Measurements from ENCODE around the gene YWHAQ.
"Not testable (repeated sequence)": the region's sequence is repeated elsewhere in the genome, so short reads cannot be mapped to it uniquely, and the experiment has no call there.

The YWHAQ gene

DNA sequence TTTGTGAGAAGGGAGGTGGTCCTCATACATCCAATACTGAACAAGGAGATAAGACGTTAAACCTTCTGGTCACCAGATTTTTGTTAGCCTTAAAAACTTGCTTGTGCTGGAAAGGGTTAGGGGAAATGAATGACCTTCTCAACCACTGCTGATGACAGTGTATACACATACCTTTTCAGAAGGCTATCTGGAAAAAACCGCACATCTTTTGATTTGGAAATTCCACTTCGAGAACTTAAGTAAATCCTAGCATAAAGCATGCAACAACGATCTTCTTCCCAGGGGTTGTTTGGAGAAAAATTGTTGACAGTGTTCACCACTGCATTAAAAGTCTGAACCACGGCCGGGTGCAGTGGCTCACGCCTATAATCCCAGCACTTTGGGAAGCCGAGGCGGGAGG is 7.6 kb downstream of the YWHAQ start:
- peaks cover 65% of the 10 kb centered on the region for H3K36me3 ChIP-seq
- H3K4me3 ChIP-seq (ENCODE audit: low read depth, low read length): no peak overlapping the region
- H3K9me3 ChIP-seq: no peaks in the 10 kb centered on the region
- TF ChIP-seq CTCF (IDR thresholded peaks at IDR 0.05; ENCODE audit: low read depth, low read length): no peak
- H3K27me3 ChIP-seq: no peaks in the 10 kb centered on the region
- H3K4me1 ChIP-seq: peaks cover 1% of the 10 kb centered on the region; the same call in 1 of the 2 replicates
- DNase-seq: no peak

GRCh38 chr2:9621655-9622054 is 9.1 kb downstream of the YWHAQ start:
- H3K27me3 ChIP-seq; H3K4me3 ChIP-seq (ENCODE audit: low read depth, low read length); H3K9me3 ChIP-seq; DNase-seq; H3K4me1 ChIP-seq: not testable (repeated sequence)
- peaks cover 56% of the 10 kb centered on the region for H3K36me3 ChIP-seq

DNA sequence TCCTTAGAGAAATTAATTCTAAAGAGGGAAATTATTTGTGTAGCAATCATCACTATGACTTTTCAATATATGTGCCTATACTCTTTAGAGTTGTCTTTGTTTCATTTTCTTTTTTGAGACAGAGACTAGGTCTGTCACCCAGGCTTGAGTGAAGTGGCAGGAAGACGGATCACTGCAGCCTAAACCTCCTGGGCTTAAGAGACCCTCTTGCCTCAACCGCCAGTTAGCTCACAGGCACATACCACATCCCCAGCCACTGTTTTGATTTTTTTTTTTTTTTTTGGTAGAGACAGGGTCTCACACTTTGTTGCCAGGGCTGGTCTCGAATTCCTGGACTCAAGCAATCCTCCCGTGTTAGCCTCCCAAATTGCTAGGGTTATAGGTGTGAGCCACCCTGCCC is 12.4 kb downstream of the YWHAQ start:
- H3K27me3 ChIP-seq: no peaks in the 10 kb centered on the region
- H3K4me1 ChIP-seq: peaks cover 5% of the 10 kb centered on the region
- peaks cover 35% of the 10 kb centered on the region for H3K36me3 ChIP-seq
- DNase-seq: no peak
- H3K9me3 ChIP-seq: no peaks in the 10 kb centered on the region
- no peak for TF ChIP-seq CTCF (IDR thresholded peaks at IDR 0.05; ENCODE audit: low read depth, low read length)
- no peak overlapping the region for H3K4me3 ChIP-seq (ENCODE audit: low read depth, low read length)

- Histone ChIP-seq H3K36me3 (peaks cover 29% of the 10 kb centered on the region), H3K4me3 (ENCODE audit: low read depth, low read length) (no peak overlapping the region), H3K4me1 (peaks cover 5% of the 10 kb centered on the region), H3K27me3 (no peaks in the 10 kb centered on the region), H3K9me3 (no peaks in the 10 kb centered on the region)
- no peak for DNase-seq
- no peak for TF ChIP-seq CTCF (IDR thresholded peaks at IDR 0.05; ENCODE audit: low read depth, low read length)
Observed at GRCh38 chr2:9617749-9618148, 13.0 kb downstream of the YWHAQ start.

GRCh38 chr2:9617296-9617695 is 13.5 kb downstream of the YWHAQ start:
- no peak for TF ChIP-seq CTCF (IDR thresholded peaks at IDR 0.05; ENCODE audit: low read depth, low read length)
- H3K9me3 ChIP-seq: no peaks in the 10 kb centered on the region
- no peaks in the 10 kb centered on the region for H3K27me3 ChIP-seq
- H3K4me1 ChIP-seq: peaks cover 5% of the 10 kb centered on the region
- H3K36me3 ChIP-seq: peaks cover 28% of the 10 kb centered on the region
- no peak for DNase-seq
- no peak overlapping the region for H3K4me3 ChIP-seq (ENCODE audit: low read depth, low read length)

- H3K9me3 ChIP-seq: no peaks in the 10 kb centered on the region
- no peak for DNase-seq
- no peaks in the 10 kb centered on the region for H3K27me3 ChIP-seq
- peaks cover 5% of the 10 kb centered on the region for H3K4me1 ChIP-seq
- TF ChIP-seq CTCF (IDR thresholded peaks at IDR 0.05; ENCODE audit: low read depth, low read length): no peak
- peaks cover 19% of the 10 kb centered on the region for H3K36me3 ChIP-seq
- no peak overlapping the region for H3K4me3 ChIP-seq (ENCODE audit: low read depth, low read length)
Observed at GRCh38 chr2:9614562-9614961, 16.2 kb downstream of the YWHAQ start.

DNA sequence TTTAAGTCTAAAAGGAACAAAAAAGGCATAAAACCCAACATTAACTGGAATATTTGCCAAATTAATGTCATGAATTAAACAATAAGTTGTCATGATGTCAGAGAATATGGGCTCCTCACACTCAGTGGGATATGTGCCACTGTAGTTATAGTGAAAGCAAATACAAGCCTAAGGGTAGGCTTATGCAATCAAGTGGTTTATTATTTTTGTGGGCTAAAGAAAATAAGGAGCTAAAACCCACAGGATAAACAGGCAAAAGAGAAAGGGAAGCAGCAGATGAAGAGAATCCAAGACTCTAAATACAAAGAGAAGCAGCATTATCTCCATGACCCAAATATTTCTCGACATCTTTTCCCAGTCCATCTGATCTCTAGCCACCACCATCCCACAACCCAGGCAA is 17.5 kb downstream of the YWHAQ start:
- no peaks in the 10 kb centered on the region for H3K27me3 ChIP-seq
- no peak for TF ChIP-seq CTCF (IDR thresholded peaks at IDR 0.05; ENCODE audit: low read depth, low read length)
- peaks cover 5% of the 10 kb centered on the region for H3K4me1 ChIP-seq
- DNase-seq: no peak
- H3K9me3 ChIP-seq: no peaks in the 10 kb centered on the region
- peaks cover 19% of the 10 kb centered on the region for H3K36me3 ChIP-seq
- H3K4me3 ChIP-seq (ENCODE audit: low read depth, low read length): no peak overlapping the region

DNA sequence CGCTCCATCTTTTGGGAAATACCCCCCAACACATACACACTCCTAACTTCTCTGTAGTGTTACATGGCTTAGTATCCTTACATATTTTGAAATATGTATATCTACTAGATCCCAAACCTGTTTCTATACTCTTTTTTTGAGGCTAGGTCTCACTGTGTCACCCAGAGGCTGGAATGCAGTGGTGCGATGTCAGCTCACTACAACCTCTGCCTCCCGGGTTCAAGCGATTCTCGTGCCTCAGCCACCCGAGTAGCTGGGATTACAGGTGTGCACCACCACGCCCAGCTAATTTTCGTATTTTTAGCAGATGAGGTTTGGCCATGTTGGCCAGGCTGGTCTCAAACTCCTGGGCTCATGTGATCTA is 19.3 kb downstream of the YWHAQ start:
- not testable (repeated sequence) for DNase-seq; H3K4me3 ChIP-seq (ENCODE audit: low read depth, low read length); H3K9me3 ChIP-seq; H3K4me1 ChIP-seq; H3K27me3 ChIP-seq
- peaks cover 13% of the 10 kb centered on the region for H3K36me3 ChIP-seq
